HL-60 (cell line): ENCODE data around the gene RALGPS2.

Source experiments
- DNase-seq, 2 experiments: peaks; one replicate each; pipeline ENCODE4 v3.0.0-alpha.2; 2010 to 2020; ENCODE audit warnings: low read depth in 1 of 2, low spot score in 1 of 2
- H3K27ac ChIP-seq: fragments of 250-450 bp; sonication (Bioruptor Pico); replicated peaks from 2 replicates; pipeline ENCODE4 v1.5.1; 2020; ENCODE audit warnings: mild to moderate bottlenecking, moderate library complexity
- H3K27me3 ChIP-seq: fragments of 250-450 bp; sonication (Bioruptor Pico); 2 replicates; pipeline ENCODE4 v1.5.1; 2021; ENCODE audit warnings: mild to moderate bottlenecking, moderate library complexity; ENCODE audit not compliant: insufficient read depth, poor library complexity, severe bottlenecking
- H3K4me3 ChIP-seq: replicated peaks from 2 replicates; pipeline ENCODE4 v1.5.1; 2011; ENCODE audit warnings: mild to moderate bottlenecking, control low read depth, low read length; ENCODE audit not compliant: insufficient read depth
- GABPA ChIP-seq: IDR thresholded peaks from 2 replicates; pipeline ENCODE4 v1.6.1; 2012; ENCODE audit warnings: low read depth
- POLR2AphosphoS5 ChIP-seq: IDR thresholded peaks from 2 replicates; pipeline ENCODE4 v1.6.1; 2012; ENCODE audit warnings: low read depth
- SPI1 ChIP-seq: IDR thresholded peaks from 2 replicates; pipeline ENCODE4 v1.6.1; 2012; ENCODE audit warnings: low read depth, mild to moderate bottlenecking, borderline replicate concordance
- TF ChIP-seq, protein P1 (sequence below): IDR thresholded peaks from one replicate; pipeline ENCODE4 v1.5.1; 2011; ENCODE audit warnings: low read length, control low read depth, inconsistent platforms; ENCODE audit not compliant: insufficient read depth
- TF ChIP-seq, protein P2 (sequence below): IDR thresholded peaks from 2 replicates; pipeline ENCODE4 v1.6.1; 2012; ENCODE audit warnings: low read depth; ENCODE audit not compliant: insufficient replicate concordance

Gene RALGPS2

GRCh38 chr1:178818416-178818815 is 93.4 kb downstream of the RALGPS2 start:
- DNase-seq, result no peak
- TF ChIP-seq SPI1 (no peak), GABPA (no peak), POLR2AphosphoS5 (no peak)
- TF ChIP-seq, protein P1, sequence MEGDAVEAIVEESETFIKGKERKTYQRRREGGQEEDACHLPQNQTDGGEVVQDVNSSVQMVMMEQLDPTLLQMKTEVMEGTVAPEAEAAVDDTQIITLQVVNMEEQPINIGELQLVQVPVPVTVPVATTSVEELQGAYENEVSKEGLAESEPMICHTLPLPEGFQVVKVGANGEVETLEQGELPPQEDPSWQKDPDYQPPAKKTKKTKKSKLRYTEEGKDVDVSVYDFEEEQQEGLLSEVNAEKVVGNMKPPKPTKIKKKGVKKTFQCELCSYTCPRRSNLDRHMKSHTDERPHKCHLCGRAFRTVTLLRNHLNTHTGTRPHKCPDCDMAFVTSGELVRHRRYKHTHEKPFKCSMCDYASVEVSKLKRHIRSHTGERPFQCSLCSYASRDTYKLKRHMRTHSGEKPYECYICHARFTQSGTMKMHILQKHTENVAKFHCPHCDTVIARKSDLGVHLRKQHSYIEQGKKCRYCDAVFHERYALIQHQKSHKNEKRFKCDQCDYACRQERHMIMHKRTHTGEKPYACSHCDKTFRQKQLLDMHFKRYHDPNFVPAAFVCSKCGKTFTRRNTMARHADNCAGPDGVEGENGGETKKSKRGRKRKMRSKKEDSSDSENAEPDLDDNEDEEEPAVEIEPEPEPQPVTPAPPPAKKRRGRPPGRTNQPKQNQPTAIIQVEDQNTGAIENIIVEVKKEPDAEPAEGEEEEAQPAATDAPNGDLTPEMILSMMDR, result no peak
- TF ChIP-seq, protein P2, sequence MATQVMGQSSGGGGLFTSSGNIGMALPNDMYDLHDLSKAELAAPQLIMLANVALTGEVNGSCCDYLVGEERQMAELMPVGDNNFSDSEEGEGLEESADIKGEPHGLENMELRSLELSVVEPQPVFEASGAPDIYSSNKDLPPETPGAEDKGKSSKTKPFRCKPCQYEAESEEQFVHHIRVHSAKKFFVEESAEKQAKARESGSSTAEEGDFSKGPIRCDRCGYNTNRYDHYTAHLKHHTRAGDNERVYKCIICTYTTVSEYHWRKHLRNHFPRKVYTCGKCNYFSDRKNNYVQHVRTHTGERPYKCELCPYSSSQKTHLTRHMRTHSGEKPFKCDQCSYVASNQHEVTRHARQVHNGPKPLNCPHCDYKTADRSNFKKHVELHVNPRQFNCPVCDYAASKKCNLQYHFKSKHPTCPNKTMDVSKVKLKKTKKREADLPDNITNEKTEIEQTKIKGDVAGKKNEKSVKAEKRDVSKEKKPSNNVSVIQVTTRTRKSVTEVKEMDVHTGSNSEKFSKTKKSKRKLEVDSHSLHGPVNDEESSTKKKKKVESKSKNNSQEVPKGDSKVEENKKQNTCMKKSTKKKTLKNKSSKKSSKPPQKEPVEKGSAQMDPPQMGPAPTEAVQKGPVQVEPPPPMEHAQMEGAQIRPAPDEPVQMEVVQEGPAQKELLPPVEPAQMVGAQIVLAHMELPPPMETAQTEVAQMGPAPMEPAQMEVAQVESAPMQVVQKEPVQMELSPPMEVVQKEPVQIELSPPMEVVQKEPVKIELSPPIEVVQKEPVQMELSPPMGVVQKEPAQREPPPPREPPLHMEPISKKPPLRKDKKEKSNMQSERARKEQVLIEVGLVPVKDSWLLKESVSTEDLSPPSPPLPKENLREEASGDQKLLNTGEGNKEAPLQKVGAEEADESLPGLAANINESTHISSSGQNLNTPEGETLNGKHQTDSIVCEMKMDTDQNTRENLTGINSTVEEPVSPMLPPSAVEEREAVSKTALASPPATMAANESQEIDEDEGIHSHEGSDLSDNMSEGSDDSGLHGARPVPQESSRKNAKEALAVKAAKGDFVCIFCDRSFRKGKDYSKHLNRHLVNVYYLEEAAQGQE, result no peak
- Histone ChIP-seq H3K27me3 (no peaks in the 10 kb centered on the region), H3K4me3 (no peak overlapping the region), H3K27ac (no peak overlapping the region)

DNA sequence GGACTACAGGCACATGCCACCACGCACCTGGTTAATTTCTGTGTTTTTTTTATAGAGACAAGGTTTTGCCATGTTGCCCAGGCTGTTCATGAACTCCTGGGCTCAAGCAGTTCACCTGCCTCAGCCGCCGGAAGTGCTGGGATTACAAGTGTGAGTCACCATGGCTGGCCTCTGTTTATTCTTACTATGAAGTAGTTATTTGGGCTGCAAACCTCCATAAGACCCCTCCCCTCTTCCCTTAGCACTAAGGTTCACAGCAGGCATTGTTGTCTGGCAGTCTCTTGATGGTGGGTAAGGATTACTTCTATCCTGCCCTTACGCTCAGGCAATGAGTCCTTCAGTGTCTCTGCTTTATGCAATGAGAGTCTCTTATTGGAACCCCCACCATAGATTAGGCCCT is 94.1 kb downstream of the RALGPS2 start:
- H3K4me3 ChIP-seq, result no peak overlapping the region
- H3K27ac ChIP-seq, result no peak overlapping the region
- H3K27me3 ChIP-seq, result no peaks in the 10 kb centered on the region
- no peak for DNase-seq
- TF ChIP-seq POLR2AphosphoS5 (no peak), GABPA (no peak)
- TF ChIP-seq, protein P2, result no peak
- TF ChIP-seq, protein P1, result no peak

DNA sequence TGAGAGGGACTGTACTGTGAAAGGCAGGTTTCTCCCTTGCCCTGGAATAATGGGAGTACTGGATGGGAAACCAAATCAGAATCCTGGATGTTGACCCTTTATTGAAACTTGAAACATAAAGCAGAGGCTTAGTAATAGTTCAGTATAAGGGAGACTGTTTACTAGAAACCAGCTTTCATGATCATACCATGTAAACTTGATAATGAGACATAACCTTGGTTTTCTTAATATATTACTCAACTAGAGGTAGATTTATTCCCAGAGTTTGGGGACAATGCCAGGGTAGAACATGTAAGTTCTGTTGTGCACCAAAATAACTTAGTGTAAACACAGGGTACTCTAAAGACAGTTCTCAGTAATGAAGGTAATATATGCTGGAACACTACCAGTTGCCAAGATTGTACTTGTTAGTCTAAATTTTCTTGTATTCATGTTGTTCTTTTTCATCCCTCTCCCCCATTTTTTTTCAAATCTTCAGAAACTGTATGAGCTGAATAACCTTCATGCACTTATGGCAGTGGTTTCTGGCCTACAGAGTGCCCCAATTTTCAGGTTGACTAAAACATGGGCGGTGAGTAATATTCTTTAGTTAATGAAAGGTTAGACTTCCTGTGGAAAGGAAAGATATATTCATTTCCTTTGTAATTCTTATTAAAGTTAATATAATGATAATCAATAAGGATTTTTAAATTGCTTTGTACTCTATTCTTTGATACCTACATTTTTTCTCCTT is 96.3 kb downstream of the RALGPS2 start:
- no peak overlapping the region for H3K4me3 ChIP-seq
- no peak for DNase-seq
- H3K27me3 ChIP-seq, result no peaks in the 10 kb centered on the region
- H3K27ac ChIP-seq, result no peak overlapping the region
- TF ChIP-seq, protein P2, result no peak
- TF ChIP-seq, protein P1, result no peak
- TF ChIP-seq POLR2AphosphoS5, result no peak
- no peak for TF ChIP-seq SPI1
